Sigmoid colon (tissue), 3 donors: ENCODE data around the gene HOXD11.

ENCODE experiments used
- POLR2A ChIP-seq, 2 donors: fragments of 450-650 bp; IDR thresholded peaks; one replicate each; pipeline ENCODE4 v1.6.1; 2016; ENCODE audit warnings: antibody characterized with exemption in 2 of 2, mild to moderate bottlenecking in 2 of 2, moderate library complexity in 2 of 2
- TF ChIP-seq, protein P1 (sequence below), 4 experiments: fragments of 450-650 bp in 3 of 4; fragments of 200-600 bp in 1 of 4; IDR thresholded peaks; one replicate each; pipeline ENCODE4 v1.5.1; 2016 to 2019; ENCODE audit warnings: antibody characterized with exemption in 4 of 4, mild to moderate bottlenecking in 3 of 4, moderate library complexity in 2 of 4

GRCh38 chr2:176099728-176100546 is 7.1 kb upstream of the HOXD11 start, which contains the start of gene HOXD12:
- TF ChIP-seq POLR2A (IDR thresholded peaks at IDR 0.05), result no peak
- TF ChIP-seq, protein P1, sequence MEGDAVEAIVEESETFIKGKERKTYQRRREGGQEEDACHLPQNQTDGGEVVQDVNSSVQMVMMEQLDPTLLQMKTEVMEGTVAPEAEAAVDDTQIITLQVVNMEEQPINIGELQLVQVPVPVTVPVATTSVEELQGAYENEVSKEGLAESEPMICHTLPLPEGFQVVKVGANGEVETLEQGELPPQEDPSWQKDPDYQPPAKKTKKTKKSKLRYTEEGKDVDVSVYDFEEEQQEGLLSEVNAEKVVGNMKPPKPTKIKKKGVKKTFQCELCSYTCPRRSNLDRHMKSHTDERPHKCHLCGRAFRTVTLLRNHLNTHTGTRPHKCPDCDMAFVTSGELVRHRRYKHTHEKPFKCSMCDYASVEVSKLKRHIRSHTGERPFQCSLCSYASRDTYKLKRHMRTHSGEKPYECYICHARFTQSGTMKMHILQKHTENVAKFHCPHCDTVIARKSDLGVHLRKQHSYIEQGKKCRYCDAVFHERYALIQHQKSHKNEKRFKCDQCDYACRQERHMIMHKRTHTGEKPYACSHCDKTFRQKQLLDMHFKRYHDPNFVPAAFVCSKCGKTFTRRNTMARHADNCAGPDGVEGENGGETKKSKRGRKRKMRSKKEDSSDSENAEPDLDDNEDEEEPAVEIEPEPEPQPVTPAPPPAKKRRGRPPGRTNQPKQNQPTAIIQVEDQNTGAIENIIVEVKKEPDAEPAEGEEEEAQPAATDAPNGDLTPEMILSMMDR (IDR thresholded peaks at IDR 0.05), result no peak
